HL-60 (cell line): ENCODE data around the gene TTC31.

Source experiments
- CTCF ChIP-seq: IDR thresholded peaks from one replicate; pipeline ENCODE4 v1.5.1; 2011; ENCODE audit warnings: low read length, control low read depth, inconsistent platforms; ENCODE audit not compliant: insufficient read depth
- GABPA ChIP-seq: IDR thresholded peaks from 2 replicates; pipeline ENCODE4 v1.6.1; 2012; ENCODE audit warnings: low read depth
- POLR2AphosphoS5 ChIP-seq: IDR thresholded peaks from 2 replicates; pipeline ENCODE4 v1.6.1; 2012; ENCODE audit warnings: low read depth
- SPI1 ChIP-seq: IDR thresholded peaks from 2 replicates; pipeline ENCODE4 v1.6.1; 2012; ENCODE audit warnings: low read depth, mild to moderate bottlenecking, borderline replicate concordance
- TF ChIP-seq, protein P1 (sequence below): IDR thresholded peaks from 2 replicates; pipeline ENCODE4 v1.6.1; 2012; ENCODE audit warnings: low read depth; ENCODE audit not compliant: insufficient replicate concordance

DNA sequence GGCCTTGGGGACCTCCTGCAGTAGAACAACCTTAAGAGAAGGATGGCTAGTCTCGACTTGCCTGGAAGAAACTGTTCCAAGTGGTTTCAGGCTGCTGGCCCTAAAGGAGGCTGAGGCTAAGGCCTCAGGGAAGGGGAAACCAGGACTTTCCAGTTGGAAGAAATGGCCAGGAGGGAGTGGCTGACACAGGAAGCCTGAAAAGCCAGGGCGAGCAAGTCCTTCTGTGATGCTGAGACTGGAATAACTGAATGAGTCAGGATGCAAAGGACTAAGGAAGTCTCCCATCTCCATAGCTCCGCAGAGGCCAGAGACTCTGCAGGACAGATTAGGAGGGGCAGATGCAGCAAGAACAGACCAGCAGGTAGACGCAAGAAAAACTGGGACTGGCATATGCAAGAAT is 54.3 kb downstream of the TTC31 start:
- TF ChIP-seq CTCF (no peak), POLR2AphosphoS5 (no peak), GABPA (no peak), SPI1 (no peak)
- TF ChIP-seq, protein P1, sequence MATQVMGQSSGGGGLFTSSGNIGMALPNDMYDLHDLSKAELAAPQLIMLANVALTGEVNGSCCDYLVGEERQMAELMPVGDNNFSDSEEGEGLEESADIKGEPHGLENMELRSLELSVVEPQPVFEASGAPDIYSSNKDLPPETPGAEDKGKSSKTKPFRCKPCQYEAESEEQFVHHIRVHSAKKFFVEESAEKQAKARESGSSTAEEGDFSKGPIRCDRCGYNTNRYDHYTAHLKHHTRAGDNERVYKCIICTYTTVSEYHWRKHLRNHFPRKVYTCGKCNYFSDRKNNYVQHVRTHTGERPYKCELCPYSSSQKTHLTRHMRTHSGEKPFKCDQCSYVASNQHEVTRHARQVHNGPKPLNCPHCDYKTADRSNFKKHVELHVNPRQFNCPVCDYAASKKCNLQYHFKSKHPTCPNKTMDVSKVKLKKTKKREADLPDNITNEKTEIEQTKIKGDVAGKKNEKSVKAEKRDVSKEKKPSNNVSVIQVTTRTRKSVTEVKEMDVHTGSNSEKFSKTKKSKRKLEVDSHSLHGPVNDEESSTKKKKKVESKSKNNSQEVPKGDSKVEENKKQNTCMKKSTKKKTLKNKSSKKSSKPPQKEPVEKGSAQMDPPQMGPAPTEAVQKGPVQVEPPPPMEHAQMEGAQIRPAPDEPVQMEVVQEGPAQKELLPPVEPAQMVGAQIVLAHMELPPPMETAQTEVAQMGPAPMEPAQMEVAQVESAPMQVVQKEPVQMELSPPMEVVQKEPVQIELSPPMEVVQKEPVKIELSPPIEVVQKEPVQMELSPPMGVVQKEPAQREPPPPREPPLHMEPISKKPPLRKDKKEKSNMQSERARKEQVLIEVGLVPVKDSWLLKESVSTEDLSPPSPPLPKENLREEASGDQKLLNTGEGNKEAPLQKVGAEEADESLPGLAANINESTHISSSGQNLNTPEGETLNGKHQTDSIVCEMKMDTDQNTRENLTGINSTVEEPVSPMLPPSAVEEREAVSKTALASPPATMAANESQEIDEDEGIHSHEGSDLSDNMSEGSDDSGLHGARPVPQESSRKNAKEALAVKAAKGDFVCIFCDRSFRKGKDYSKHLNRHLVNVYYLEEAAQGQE, result no peak
